CD14-positive monocyte (primary cell): ENCODE results near the gene ITGA11. TPM values are rescaled to one million over a fixed set of nuclear protein-coding genes. Genes with fewer than 3 reads are reported as not detected.

ENCODE experiments used
- DNase-seq, 3 donors: peaks; one replicate each; pipeline ENCODE4 v3.0.0-alpha.2; 2011 to 2022
- H2AFZ ChIP-seq: 2 replicates; pipeline ENCODE4 v1.6.0; 2012; ENCODE audit warnings: mild to moderate bottlenecking, low read depth, low read length, inconsistent platforms; ENCODE audit not compliant: insufficient read depth, poor library complexity, severe bottlenecking
- H3K27ac ChIP-seq, 2 donors: 1 replicate in 1 of 2; 2 replicates in 1 of 2; pipeline ENCODE4 v1.5.1; 2012 to 2013; ENCODE audit warnings: low read length in 2 of 2, control low read depth in 1 of 2, inconsistent platforms in 1 of 2, low read depth in 1 of 2, mild to moderate bottlenecking in 1 of 2
- H3K27me3 ChIP-seq, 2 donors: one replicate each; pipeline versions ENCODE4 v1.6.0 to v1.6.1; 2011 to 2013; ENCODE audit warnings: low read length in 2 of 2; ENCODE audit not compliant: control insufficient read depth in 2 of 2, insufficient read depth in 2 of 2
- H3K36me3 ChIP-seq, 2 donors: replicated peaks in 1 of 2; 1 replicate in 1 of 2; 2 replicates in 1 of 2; pipeline versions ENCODE4 v1.5.1 to v1.6.1; 2012 to 2013; ENCODE audit warnings: low read length in 2 of 2, control low read depth in 1 of 2, inconsistent platforms in 1 of 2, mild to moderate bottlenecking in 1 of 2; ENCODE audit not compliant: insufficient read depth in 2 of 2, control insufficient read depth in 1 of 2
- H3K4me1 ChIP-seq, 2 donors: 1 replicate in 1 of 2; 2 replicates in 1 of 2; pipeline versions ENCODE4 v1.5.1 to v1.6.1; 2012 to 2013; ENCODE audit warnings: low read length in 2 of 2, control low read depth in 1 of 2, inconsistent platforms in 1 of 2, mild to moderate bottlenecking in 1 of 2, moderate library complexity in 1 of 2; ENCODE audit not compliant: insufficient read depth in 2 of 2, control insufficient read depth in 1 of 2
- H3K4me2 ChIP-seq: replicated peaks from 2 replicates; pipeline ENCODE3; 2012; ENCODE audit warnings: low read length, moderate library complexity, mild to moderate bottlenecking; ENCODE audit not compliant: poor library complexity, severe bottlenecking; ENCODE audit errors: extremely low read depth
- H3K4me3 ChIP-seq, 3 experiments: fragments of 200-600 bp in 1 of 3; sonication (generic) in 1 of 3; replicated peaks in 1 of 3; 1 replicate in 2 of 3; 2 replicates in 1 of 3; pipeline ENCODE4 v1.5.1; 2011 to 2013; ENCODE audit warnings: low read length in 3 of 3, mild to moderate bottlenecking in 3 of 3, control low read depth in 2 of 3, low read depth in 2 of 3, inconsistent platforms in 1 of 3, moderate library complexity in 1 of 3
- H3K79me2 ChIP-seq: 2 replicates; pipeline ENCODE4 v1.6.0; 2012; ENCODE audit warnings: mild to moderate bottlenecking, control low read depth, inconsistent platforms, low read length, moderate library complexity; ENCODE audit not compliant: insufficient read depth
- H3K9ac ChIP-seq: 2 replicates; pipeline ENCODE4 v1.6.0; 2017; ENCODE audit warnings: low read length, mild to moderate bottlenecking; ENCODE audit not compliant: insufficient read depth, poor library complexity, severe bottlenecking
- H3K9me3 ChIP-seq, 2 donors: replicated peaks in 1 of 2; 1 replicate in 1 of 2; 2 replicates in 1 of 2; pipeline versions ENCODE4 v1.5.1 to v1.6.1; 2012 to 2013; ENCODE audit warnings: low read length in 2 of 2, control low read depth in 1 of 2; ENCODE audit not compliant: control insufficient read depth in 1 of 2, insufficient read depth in 1 of 2
- H4K20me1 ChIP-seq: 2 replicates; pipeline ENCODE4 v1.6.0; 2012; ENCODE audit warnings: mild to moderate bottlenecking, low read length, control low read depth, moderate library complexity; ENCODE audit not compliant: insufficient read depth
- H3K27ac Mint-ChIP-seq, 7 donors: one replicate each; pipeline ENCODE4 v1.8.0; 2020; ENCODE audit warnings: mild to moderate bottlenecking in 7 of 7, mixed read lengths in 7 of 7, moderate library complexity in 6 of 7, inconsistent platforms in 2 of 7
- H3K27me3 Mint-ChIP-seq, 3 donors: one replicate each; pipeline ENCODE4 v1.8.0; 2021 to 2022; ENCODE audit warnings: low read depth in 3 of 3, mild to moderate bottlenecking in 3 of 3, mixed read lengths in 3 of 3, moderate library complexity in 3 of 3, inconsistent platforms in 1 of 3
- H3K36me3 Mint-ChIP-seq, 2 donors: one replicate each; pipeline ENCODE4 v1.8.0; 2020; ENCODE audit warnings: mixed read lengths in 2 of 2, inconsistent platforms in 1 of 2, mild to moderate bottlenecking in 1 of 2
- H3K4me1 Mint-ChIP-seq: one replicate; pipeline ENCODE4 v1.8.0; 2020; ENCODE audit warnings: mild to moderate bottlenecking, mixed read lengths
- H3K4me3 Mint-ChIP-seq, 2 donors: one replicate each; pipeline ENCODE4 v1.8.0; 2020; ENCODE audit warnings: mild to moderate bottlenecking in 2 of 2, mixed read lengths in 2 of 2, moderate library complexity in 1 of 2
- H3K9me3 Mint-ChIP-seq, 7 donors: one replicate each; pipeline ENCODE4 v1.8.0; 2020 to 2022; ENCODE audit warnings: mixed read lengths in 7 of 7, mild to moderate bottlenecking in 6 of 7, moderate library complexity in 6 of 7, inconsistent platforms in 2 of 7
- WGBS: methylation state at CpG from one replicate; pipeline ENCODE4 v1.1.5; 2013; ENCODE audit warnings: missing lambda C conversion rate; ENCODE audit not compliant: insufficient coverage; 5-methylcytosine and 5-hydroxymethylcytosine counted together
- intact Hi-C, 2 donors: fragments of 100-400 bp; cut with micrococcal nuclease; formaldehyde crosslinking; loops; one replicate each; pipeline versions ENCODE4 v1.15.0 to v1.15.1; 2023
- polyA plus RNA-seq, 3 donors: library from polyadenylated mRNA; depleted of rRNA in 1 of 3; unstranded in 2 of 3; stranded (reverse) in 1 of 3; fragments of 300-500 nt in 2 of 3; fragments of >200 nt in 1 of 3; fragmentation: Illumina TruSeq in 2 of 3; gene quantifications; 1 replicate in 2 of 3; 2 replicates in 1 of 3; pipeline ENCODE4 v1.2.3, GENCODE V29; 2012 to 2021
- TF ChIP-seq, protein P1 (sequence below): fragments of 200-600 bp; IDR thresholded peaks from one replicate; pipeline ENCODE4 v1.8.0; 2022; ENCODE audit warnings: antibody characterized with exemption, mild to moderate bottlenecking

ITGA11 gene
- polyA plus RNA-seq, 3 donors, result under 0.01 to 0.01 TPM; not detected in 1

DNA sequence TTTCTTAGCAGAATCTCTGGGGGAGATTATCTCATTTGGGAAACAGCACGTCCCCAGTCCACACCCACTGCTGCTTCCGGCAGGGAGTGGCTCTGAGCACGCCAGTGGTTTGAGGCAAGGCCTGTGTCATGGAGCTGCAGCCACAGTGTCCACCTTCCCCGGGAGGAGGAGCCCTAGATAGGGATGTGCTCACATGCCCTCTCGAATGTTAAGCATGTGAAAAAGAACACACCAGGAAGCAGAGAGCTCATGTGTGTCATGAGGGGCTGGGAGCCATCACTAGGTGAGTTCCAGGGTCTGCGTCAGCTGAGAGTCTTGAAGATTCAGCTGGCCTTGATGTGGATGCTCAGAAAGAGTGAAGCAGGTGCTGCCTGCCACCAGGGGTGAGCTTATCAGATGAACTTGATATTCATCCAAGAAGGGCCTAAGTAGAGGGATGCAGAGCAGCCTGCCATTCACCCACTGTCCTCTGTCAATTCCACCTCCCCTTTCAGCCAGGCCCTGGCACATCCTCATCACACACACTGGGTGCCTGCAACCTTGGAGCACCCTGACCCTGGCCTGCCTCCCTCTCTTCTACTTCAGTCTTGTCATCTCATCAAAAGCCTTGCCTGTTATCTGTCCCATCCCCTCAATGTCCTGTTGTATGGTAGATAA, 16.3 kb downstream of the ITGA11 start:
- WGBS, result 90% methylated on average over 6 of the region's 6 CpGs
- no peaks in the 10 kb centered on the region for H3K9me3 Mint-ChIP-seq
- no peaks in the 10 kb centered on the region for H3K79me2 ChIP-seq
- H3K4me3 Mint-ChIP-seq, result no peak overlapping the region
- TF ChIP-seq, protein P1, sequence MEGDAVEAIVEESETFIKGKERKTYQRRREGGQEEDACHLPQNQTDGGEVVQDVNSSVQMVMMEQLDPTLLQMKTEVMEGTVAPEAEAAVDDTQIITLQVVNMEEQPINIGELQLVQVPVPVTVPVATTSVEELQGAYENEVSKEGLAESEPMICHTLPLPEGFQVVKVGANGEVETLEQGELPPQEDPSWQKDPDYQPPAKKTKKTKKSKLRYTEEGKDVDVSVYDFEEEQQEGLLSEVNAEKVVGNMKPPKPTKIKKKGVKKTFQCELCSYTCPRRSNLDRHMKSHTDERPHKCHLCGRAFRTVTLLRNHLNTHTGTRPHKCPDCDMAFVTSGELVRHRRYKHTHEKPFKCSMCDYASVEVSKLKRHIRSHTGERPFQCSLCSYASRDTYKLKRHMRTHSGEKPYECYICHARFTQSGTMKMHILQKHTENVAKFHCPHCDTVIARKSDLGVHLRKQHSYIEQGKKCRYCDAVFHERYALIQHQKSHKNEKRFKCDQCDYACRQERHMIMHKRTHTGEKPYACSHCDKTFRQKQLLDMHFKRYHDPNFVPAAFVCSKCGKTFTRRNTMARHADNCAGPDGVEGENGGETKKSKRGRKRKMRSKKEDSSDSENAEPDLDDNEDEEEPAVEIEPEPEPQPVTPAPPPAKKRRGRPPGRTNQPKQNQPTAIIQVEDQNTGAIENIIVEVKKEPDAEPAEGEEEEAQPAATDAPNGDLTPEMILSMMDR, result no peak
- H3K36me3 Mint-ChIP-seq, result no peaks in the 10 kb centered on the region
- peaks cover 2% of the 10 kb centered on the region in 3 donors for H3K27me3 Mint-ChIP-seq
- intact Hi-C loops, result no loop called here
- DNase-seq, result no peak
- no peaks in the 10 kb centered on the region for H3K27me3 ChIP-seq
- H2AFZ ChIP-seq, result no peak overlapping the region
- H3K9me3 ChIP-seq, result no peaks in the 10 kb centered on the region
- H3K27ac ChIP-seq, result no peak overlapping the region
- H3K4me2 ChIP-seq, result no peak overlapping the region
- H3K36me3 ChIP-seq, result no peaks in the 10 kb centered on the region
- H3K4me1 ChIP-seq, result no peaks in the 10 kb centered on the region
- no peak overlapping the region for H3K27ac Mint-ChIP-seq
- H4K20me1 ChIP-seq, result no peaks in the 10 kb centered on the region
- peaks cover 2% of the 10 kb centered on the region for H3K4me1 Mint-ChIP-seq
- no peak overlapping the region for H3K4me3 ChIP-seq
- no peak overlapping the region for H3K9ac ChIP-seq

DNA sequence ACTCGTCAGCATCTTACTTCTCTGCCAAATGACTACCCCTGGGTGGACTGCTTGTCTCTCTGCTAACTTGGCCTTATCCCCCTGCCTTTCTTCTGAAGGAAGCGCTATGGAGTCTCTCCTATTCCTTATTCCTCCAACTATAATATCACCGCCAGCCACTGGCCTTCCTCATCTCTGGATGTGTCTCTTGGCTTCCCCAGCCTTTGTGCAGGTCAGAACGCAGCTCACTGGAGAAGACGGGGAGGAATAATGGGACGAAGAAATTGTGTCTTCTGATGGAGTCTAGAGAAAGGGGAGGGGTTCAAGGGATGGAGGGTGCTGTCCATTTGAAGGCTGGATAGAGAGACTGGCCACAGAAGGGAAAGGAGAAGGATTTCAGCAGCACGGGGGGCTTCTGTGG, 16.9 kb downstream of the ITGA11 start:
- H3K4me3 Mint-ChIP-seq, result no peak overlapping the region

More for the DNA sequence above, 16.9 kb downstream of the ITGA11 start:
- no peak overlapping the region for H3K4me3 ChIP-seq
- DNase-seq, result no peak
- no peaks in the 10 kb centered on the region for H3K4me1 ChIP-seq
- H4K20me1 ChIP-seq, result no peaks in the 10 kb centered on the region
- H3K9me3 Mint-ChIP-seq, result no peaks in the 10 kb centered on the region
- peaks cover 2% of the 10 kb centered on the region in 3 donors for H3K27me3 Mint-ChIP-seq
- no peak overlapping the region for H3K27ac ChIP-seq
- intact Hi-C loops, result no loop called here
- H3K36me3 ChIP-seq, result no peaks in the 10 kb centered on the region
- H3K36me3 Mint-ChIP-seq, result no peaks in the 10 kb centered on the region
- H3K27ac Mint-ChIP-seq, result no peak overlapping the region
- TF ChIP-seq, protein P1, result no peak
- H3K79me2 ChIP-seq, result no peaks in the 10 kb centered on the region
- H3K9ac ChIP-seq, result no peak overlapping the region
- H3K4me2 ChIP-seq, result no peak overlapping the region
- WGBS, result 96% methylated on average over 3 of the region's 7 CpGs
- no peak overlapping the region for H2AFZ ChIP-seq
- H3K27me3 ChIP-seq, result no peaks in the 10 kb centered on the region
- peaks cover 2% of the 10 kb centered on the region for H3K4me1 Mint-ChIP-seq
- H3K9me3 ChIP-seq, result no peaks in the 10 kb centered on the region
